HG02642 (cell line): Measurements from ENCODE around the gene PIP5K1B.
A peak's percentile ranks its signal among the peaks of the same experiment; 100 is the strongest.
"Not testable (repeated sequence)": the region's sequence is repeated elsewhere in the genome, so short reads cannot be mapped to it uniquely, and the experiment has no call there.

Experiments used
- ATAC-seq: cut with Tn5 transposase; IDR thresholded peaks from one replicate; pipeline ENCODE4 v1.9.1; 2021; ENCODE audit warnings: mild to moderate bottlenecking; ENCODE audit not compliant: unreplicated experiment, poor library complexity

Gene PIP5K1B

GRCh38 chr9:68704814-68705530, at the start of gene PIP5K1B:
PIP5K1B (plus strand) TSS chr9:68705240; CDS start chr9:68822615, 117,375 bp downstream.
- peak; percentile 80 for ATAC-seq

DNA sequence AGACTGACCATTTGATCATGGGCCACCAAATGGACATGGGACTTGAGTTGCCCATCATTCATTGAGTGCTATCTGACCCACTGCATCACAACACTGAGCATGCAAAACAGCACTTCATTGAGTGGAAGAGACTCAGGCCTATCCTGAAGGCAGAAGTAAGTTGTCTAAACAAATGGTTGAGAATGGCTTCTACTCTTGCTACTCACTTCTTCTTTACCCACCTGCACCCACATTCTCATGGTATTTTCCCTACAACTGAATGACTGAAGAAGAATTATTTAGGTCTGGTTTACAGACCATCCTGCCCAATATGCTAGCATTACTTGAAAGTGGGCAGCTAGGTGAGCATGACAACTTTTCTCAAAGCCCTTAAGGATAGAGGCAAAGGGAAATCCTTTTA, 41.0 kb upstream of the PIP5K1B start:
- ATAC-seq: no peak

DNA sequence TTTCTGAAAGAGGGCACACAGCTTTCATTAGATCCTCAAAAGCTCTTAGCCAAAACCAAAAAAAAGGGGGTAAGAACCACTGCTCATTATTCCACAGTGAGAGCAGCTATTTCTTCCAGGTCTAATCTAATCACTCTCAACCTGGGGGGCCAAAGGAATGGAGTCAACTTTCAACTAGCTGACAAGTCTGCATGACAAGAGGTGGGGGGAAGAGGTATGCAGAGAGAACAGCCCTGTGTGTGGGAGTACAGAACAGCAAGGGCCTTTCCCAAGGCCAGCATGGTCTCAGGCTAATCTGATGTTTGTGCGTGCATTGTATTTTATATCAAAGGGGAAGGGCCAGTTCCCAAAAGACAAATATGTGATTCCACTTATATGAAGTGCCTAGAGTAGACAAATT, 36.9 kb upstream of the PIP5K1B start:
- no peak for ATAC-seq

GRCh38 chr9:68669218-68669617, 35.8 kb upstream of the PIP5K1B start:
- no peak for ATAC-seq

DNA sequence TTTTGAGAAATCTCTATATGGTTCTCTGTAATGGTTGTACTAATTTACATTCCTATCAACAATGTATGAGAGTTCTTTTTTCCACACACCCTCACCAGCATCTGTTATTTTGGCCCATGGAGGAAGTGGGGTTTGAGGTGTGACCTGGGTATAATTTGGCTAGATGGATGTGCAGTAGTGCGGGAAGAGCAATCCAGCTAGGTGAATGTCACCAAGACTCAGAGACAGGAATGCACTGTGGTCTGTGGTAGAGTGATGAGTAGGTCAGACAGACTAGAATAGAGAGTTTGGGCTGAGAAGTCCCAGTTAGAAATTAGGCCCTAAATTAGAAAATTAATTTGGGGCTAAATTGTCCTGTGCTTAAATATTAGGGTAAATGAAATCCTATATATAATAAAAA, 32.8 kb upstream of the PIP5K1B start:
- no peak for ATAC-seq

DNA sequence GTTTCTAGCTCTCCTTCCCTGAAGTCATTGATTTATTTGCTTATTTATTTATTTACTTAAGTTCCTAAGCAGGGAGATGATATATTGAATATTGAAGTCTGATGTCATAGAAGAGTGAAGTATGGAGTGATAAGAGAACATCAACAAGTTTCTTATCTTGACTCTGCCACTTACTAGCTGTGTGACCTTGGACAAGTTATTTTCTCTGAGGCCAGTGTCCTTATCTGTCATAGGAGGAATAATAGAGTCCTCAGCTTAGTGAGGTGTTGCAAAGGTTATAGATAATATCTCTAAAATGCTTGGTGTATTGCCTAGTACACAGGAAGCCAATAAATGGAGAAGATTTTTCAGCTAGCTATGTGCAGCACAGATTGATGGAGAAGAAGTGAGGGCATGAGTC, 32.4 kb upstream of the PIP5K1B start:
- ATAC-seq: no peak

DNA sequence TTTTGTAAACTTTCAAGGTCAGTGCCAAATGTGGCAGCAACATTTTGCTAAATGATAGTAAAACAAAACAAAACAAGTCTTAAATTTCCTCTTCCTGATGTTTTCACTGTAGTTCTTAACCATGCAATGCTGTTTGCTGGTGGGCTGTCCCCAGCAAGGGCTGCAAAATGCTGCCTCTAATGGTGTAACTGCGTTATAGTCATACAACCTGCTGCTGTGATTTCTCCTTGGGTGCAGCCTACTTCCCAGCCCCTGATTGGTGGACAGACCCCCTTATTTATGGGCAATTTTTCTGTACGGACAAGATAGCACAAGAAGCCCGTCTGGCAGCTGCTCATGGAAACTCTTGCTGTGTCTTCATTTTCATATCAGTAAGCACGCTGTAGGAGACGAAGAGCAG, 26.6 kb upstream of the PIP5K1B start:
- ATAC-seq: no peak

DNA sequence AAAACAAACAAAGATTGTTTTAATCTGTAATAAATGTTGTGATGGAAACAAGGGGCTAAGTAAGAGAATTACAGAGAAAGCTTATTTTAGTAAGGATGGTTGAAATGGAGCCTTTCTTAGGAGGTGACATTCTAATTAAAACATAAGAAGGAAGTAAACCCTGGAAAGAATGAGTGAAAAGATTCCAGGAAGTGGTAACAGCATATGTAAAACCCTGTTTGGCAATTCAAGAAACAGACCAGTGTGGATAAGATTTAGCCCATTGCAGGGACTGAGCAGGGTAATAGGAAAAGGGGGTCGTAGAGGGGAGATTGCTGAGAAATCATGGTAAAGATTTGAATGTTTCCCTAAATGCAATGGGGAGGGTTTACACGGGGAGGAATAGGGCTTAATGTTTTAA, 21.6 kb upstream of the PIP5K1B start:
- ATAC-seq: no peak

DNA sequence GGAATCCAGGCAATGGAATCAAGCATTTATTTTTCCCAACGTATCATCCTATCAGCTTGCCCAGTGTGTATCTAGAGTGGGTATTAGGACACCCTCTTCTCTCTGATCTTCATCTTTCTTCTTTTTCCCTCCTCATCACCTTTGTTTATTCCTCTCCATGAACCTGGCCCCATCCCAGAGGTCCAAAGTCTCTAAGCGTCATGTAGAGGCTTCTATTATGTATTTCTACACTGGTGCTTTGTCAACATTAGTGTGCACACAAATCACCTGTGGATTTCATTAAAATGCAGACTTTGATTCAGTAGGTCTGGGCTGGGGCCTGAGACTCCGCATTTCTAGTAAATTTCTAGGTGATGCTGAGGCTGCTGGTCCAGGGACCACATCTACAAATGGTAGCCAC, 19.8 kb upstream of the PIP5K1B start:
- ATAC-seq: no peak

- peak; percentile 86 for ATAC-seq
Observed at GRCh38 chr9:68685770-68686169, 19.3 kb upstream of the PIP5K1B start.

- ATAC-seq: no peak
Observed at GRCh38 chr9:68690088-68690487, 15.0 kb upstream of the PIP5K1B start.

GRCh38 chr9:68692519-68692918, 12.5 kb upstream of the PIP5K1B start:
- no peak for ATAC-seq

- ATAC-seq: no peak
Observed at GRCh38 chr9:68694125-68694524, 10.9 kb upstream of the PIP5K1B start.

- ATAC-seq: no peak
Observed at GRCh38 chr9:68697851-68698250, 7.2 kb upstream of the PIP5K1B start.

DNA sequence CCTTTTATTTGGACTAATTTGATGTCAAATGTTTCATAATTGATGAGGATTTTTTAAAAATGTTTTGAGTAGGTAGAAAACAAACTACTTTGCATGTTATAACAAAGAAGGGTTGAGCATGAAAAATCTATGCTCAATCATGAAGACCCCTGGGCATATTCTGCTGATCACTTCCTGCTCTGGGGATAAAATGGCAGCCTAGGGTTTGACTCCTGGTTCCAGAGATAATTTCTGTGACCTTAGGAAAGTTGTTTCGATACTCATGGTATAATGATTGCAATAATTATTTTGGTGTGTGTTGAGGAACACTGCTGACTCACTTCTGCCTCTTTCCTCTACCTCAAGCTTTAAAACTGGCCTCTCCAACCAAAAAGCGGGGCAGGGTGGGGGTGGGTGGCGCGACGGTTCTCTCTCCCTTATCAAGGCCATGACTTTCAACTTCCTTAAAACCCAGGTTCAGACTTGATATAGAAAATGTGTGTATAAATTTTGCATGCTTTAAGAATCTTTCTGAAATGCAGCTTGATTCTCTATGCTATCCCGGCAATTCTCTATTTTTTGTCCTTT, 6.0 kb upstream of the PIP5K1B start:
- ATAC-seq: no peak

- ATAC-seq: not testable (repeated sequence)
Observed at GRCh38 chr9:68699625-68700024, 5.4 kb upstream of the PIP5K1B start.

- no peak for ATAC-seq
Observed at GRCh38 chr9:68702493-68702892, 2.5 kb upstream of the PIP5K1B start.

- ATAC-seq: no peak
Observed at GRCh38 chr9:68703672-68704071, 1.4 kb upstream of the PIP5K1B start.

GRCh38 chr9:68704498-68704813, 584 bp upstream of the PIP5K1B start:
- ATAC-seq: no peak

DNA sequence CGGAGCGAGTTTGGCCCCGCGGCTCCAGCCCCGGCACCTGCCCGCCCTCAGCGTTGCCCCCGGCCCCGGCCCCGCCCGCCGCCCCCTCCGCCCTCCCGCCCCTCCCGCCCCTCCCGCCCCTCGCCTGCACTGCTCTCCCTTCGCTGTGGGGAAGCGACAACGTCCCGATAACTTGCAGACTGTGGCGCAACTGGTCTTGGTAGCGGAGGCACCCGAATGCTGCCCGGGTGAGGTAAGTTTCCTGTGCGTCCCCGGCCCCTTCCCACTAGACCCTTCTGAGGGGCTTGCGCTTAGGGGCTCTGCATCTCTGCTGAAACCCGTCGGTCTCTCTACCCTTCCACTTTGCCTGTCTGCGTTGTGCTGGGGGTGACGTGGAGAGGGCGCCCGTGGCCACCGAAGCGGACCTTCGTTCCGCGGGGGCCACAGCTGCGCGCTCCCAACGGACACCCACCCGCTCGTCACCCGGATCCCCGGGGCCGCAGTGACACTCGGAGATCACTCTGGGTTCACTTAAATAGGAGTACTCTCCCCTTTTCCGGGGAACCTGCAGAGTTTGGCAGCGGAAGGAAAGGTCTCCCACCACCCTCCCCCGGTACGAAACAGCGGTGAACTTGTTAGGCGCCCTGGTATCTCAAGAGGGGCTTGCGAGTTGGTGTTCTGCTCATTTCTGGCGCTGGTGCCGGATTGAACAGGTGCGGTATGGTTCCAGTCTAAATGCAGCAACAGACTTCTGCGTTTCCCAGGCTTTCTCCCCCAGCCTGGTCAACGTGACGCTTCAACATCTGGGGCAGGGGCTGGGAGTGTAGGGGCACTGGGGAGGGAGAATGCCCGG, 707 bp downstream of the PIP5K1B start:
- ATAC-seq: peak; percentile 17

- peak; percentile 36 for ATAC-seq
Observed at GRCh38 chr9:68706363-68707201, 1.5 kb downstream of the PIP5K1B start.
